Measurements from ENCODE around the gene DDX42. TPM values are rescaled to one million over a fixed set of nuclear protein-coding genes. Genes with fewer than 3 reads are reported as not detected.

DDX42 gene
- total and polyA plus RNA-seq, 2 of the 13 experiments (the other 11 are each of a cell fraction or from before 2014, with no cell fraction given) = 87.2 to 92.9 TPM

DNA sequence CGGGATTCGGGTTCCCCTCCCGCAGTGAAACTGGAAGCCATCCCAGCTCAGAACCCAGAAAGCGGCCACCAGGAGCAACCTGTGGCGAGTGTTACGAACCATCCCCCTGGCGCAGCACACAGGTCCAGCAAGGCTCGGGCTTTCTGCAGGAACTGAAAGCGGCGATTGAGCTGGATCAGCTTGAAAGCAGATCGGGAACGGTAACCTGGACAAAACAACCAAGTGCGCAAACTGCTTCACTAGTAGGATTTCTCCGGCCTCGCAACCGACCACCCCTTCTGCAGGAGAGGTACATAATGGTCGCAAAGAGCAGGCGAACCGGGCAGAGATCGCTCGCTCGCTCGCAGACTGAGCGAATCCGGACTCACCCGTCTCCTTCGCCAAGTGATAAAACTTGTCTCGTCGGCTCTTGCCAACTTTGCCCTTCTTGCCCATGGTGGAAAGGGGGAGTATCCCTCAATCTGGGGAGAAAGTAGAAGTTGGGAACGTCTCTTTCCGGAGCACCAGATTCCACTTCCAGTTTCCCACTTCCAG is 52.6 kb downstream of the DDX42 start (continued):
- 0 out of 2 replicates have a peak, but pooled peaks have one; percentile 10 for TF ChIP-seq FOXP4 (CRISPR knock-in tag; IDR thresholded peaks at IDR 0.05)
- TF ChIP-seq PCBP1 (IDR thresholded peaks at IDR 0.05; ENCODE audit: borderline replicate concordance, low read depth, low read length) = 0 out of 2 replicates have a peak, but pooled peaks have one; percentile 21
- TF ChIP-seq ZNF235 (CRISPR knock-in tag; IDR thresholded peaks at IDR 0.05; ENCODE audit: borderline replicate concordance) = no peak
- TF ChIP-seq ASH2L (IDR thresholded peaks at IDR 0.05; ENCODE audit: insufficient read length, low read depth, low read length) = peak; percentile 91
- no peak for TF ChIP-seq MTERF4 (CRISPR knock-in tag; IDR thresholded peaks at IDR 0.05)
- TF ChIP-seq ZNF333 (CRISPR knock-in tag; IDR thresholded peaks at IDR 0.05; ENCODE audit: borderline replicate concordance) = no peak
- no peak for TF ChIP-seq EEA1 (CRISPR knock-in tag; IDR thresholded peaks at IDR 0.05; ENCODE audit: borderline replicate concordance)
- TF ChIP-seq TERF1 (CRISPR knock-in tag; IDR thresholded peaks at IDR 0.05) = no peak
- 0 out of 2 replicates have a peak, but pooled peaks have one; percentile 4 for TF ChIP-seq ZNF510 (CRISPR knock-in tag; IDR thresholded peaks at IDR 0.05; ENCODE audit: low read depth)
- no peak for TF ChIP-seq CENPBD1 (CRISPR knock-in tag; IDR thresholded peaks at IDR 0.05; ENCODE audit: borderline replicate concordance, low read depth)
- TF ChIP-seq PLRG1 (conservative IDR thresholded peaks at IDR 0.05) = no peak
- TF ChIP-seq ZNF878 (CRISPR knock-in tag; IDR thresholded peaks at IDR 0.05) = no peak
- 0 out of 2 replicates have a peak, but pooled peaks have one; percentile 13 for TF ChIP-seq HNRNPL (IDR thresholded peaks at IDR 0.05; ENCODE audit: low read depth, low read length)
- no peak for TF ChIP-seq RCOR2 (CRISPR knock-in tag; IDR thresholded peaks at IDR 0.05)
- no peak for TF ChIP-seq ZC3H4 (CRISPR knock-in tag; IDR thresholded peaks at IDR 0.05; ENCODE audit: borderline replicate concordance)
- TF ChIP-seq MXD3 (CRISPR knock-in tag; IDR thresholded peaks at IDR 0.05) = 0 out of 2 replicates have a peak, but pooled peaks have one; percentile 47
- TF ChIP-seq, protein P1, sequence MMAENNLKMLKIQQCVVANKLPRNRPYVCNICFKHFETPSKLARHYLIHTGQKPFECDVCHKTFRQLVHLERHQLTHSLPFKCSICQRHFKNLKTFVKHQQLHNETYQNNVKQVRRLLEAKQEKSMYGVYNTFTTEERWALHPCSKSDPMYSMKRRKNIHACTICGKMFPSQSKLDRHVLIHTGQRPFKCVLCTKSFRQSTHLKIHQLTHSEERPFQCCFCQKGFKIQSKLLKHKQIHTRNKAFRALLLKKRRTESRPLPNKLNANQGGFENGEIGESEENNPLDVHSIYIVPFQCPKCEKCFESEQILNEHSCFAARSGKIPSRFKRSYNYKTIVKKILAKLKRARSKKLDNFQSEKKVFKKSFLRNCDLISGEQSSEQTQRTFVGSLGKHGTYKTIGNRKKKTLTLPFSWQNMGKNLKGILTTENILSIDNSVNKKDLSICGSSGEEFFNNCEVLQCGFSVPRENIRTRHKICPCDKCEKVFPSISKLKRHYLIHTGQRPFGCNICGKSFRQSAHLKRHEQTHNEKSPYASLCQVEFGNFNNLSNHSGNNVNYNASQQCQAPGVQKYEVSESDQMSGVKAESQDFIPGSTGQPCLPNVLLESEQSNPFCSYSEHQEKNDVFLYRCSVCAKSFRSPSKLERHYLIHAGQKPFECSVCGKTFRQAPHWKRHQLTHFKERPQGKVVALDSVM (CRISPR knock-in tag; IDR thresholded peaks at IDR 0.05) = 0 out of 2 replicates have a peak, but pooled peaks have one; percentile 20
- no peak for TF ChIP-seq HNRNPH1 (optimal IDR thresholded peaks at IDR 0.05; ENCODE audit: low read depth, low read length)
- no peak for TF ChIP-seq ZBTB38 (CRISPR knock-in tag; IDR thresholded peaks at IDR 0.05)
- TF ChIP-seq SP140L (CRISPR knock-in tag; IDR thresholded peaks at IDR 0.05; ENCODE audit: borderline replicate concordance) = no peak
